DOHH2 (cell line): ENCODE data around the gene KRTAP6-3.

Experiments used
- EZH2phosphoT487 ChIP-seq: fragments of 200-600 bp; sonication (generic); IDR thresholded peaks from 2 replicates; pipeline ENCODE4 v1.6.1; 2017; ENCODE audit warnings: borderline replicate concordance, mild to moderate bottlenecking, antibody characterized with exemption, low read length, moderate library complexity, mixed read lengths
- TF ChIP-seq, protein P1 (sequence below): fragments of 200-600 bp; sonication (generic); IDR thresholded peaks from one replicate; pipeline ENCODE4 v1.5.1; 2014; ENCODE audit warnings: antibody characterized with exemption, mild to moderate bottlenecking, low read depth, low read length; ENCODE audit not compliant: poor library complexity, severe bottlenecking

DNA sequence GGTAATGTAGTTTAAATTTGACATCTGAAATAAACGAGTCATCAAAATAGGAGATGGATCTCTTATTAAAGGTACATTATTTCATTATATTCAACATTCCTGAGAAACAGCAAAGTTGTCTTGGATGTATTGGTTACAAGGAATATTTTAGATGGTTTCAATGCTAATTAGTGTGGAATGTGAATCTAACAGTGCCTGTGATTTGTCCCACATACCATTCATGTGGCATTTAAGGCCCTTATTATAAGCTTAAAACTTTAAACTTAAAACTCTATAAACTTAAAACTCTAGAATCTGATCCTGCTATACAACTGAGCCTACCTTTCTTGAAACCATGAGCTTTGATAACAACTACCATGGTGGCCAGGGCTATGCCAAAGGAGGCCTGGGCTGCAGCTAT is 8.5 kb downstream of the KRTAP6-3 start, which contains the start of gene KRTAP22-1:
- TF ChIP-seq, protein P1, sequence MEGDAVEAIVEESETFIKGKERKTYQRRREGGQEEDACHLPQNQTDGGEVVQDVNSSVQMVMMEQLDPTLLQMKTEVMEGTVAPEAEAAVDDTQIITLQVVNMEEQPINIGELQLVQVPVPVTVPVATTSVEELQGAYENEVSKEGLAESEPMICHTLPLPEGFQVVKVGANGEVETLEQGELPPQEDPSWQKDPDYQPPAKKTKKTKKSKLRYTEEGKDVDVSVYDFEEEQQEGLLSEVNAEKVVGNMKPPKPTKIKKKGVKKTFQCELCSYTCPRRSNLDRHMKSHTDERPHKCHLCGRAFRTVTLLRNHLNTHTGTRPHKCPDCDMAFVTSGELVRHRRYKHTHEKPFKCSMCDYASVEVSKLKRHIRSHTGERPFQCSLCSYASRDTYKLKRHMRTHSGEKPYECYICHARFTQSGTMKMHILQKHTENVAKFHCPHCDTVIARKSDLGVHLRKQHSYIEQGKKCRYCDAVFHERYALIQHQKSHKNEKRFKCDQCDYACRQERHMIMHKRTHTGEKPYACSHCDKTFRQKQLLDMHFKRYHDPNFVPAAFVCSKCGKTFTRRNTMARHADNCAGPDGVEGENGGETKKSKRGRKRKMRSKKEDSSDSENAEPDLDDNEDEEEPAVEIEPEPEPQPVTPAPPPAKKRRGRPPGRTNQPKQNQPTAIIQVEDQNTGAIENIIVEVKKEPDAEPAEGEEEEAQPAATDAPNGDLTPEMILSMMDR = no peak
- no peak for TF ChIP-seq EZH2phosphoT487
